Endothelial cell of umbilical vein (primary cell): ENCODE measurements around the gene OSBP2. TPM values are rescaled to one million over a fixed set of nuclear protein-coding genes. Genes with fewer than 3 reads are reported as not detected.

Source experiments
- BruUV-seq: library from RNA; stranded (reverse); fragments of 400-500 nt; replicated peaks from 2 replicates; lab custom pipeline; 2021; lab: Mats Ljungman, UMichigan
- CTCF ChIA-PET: fragments of 300-600, 350-600 bp; sonication (Branson Sonifier 250); formaldehyde crosslinking; loops from one replicate; lab custom pipeline; 2021; ENCODE audit warnings: antibody characterized with exemption, inconsistent platforms; lab: Charles Lee
- POLR2A ChIA-PET: fragments of 300-600, 350-600 bp; sonication (Branson Sonifier 250); formaldehyde crosslinking; loops from one replicate; lab custom pipeline; 2021; ENCODE audit warnings: antibody characterized with exemption, inconsistent platforms; lab: Charles Lee
- DNase-seq: peaks from one replicate; pipeline ENCODE4 v3.0.0-alpha.2; 2011; ENCODE audit warnings: low read depth, low spot score
- FAIRE-seq: peaks from 2 replicates; lab custom pipeline; 2011; peaks lifted over from hg19 to GRCh38; lab: Jason Lieb, UNC
- H2AFZ ChIP-seq: 2 replicates; pipeline ENCODE4 v1.6.0; 2012; ENCODE audit warnings: low read depth, low read length, control low read depth, inconsistent platforms
- H3K27ac ChIP-seq: 2 replicates; pipeline ENCODE4 v1.5.1; 2011; ENCODE audit warnings: low read depth, mild to moderate bottlenecking, control low read depth, low read length, moderate library complexity; ENCODE audit not compliant: insufficient read depth
- H3K27me3 ChIP-seq, 2 experiments: 2 replicates each; pipeline versions ENCODE4 v1.6.0 to v1.6.1; 2011; ENCODE audit warnings: low read length in 2 of 2, mixed read lengths in 1 of 2; ENCODE audit not compliant: control insufficient read depth in 2 of 2, insufficient read depth in 2 of 2
- H3K36me3 ChIP-seq, 2 experiments: 2 replicates in 1 of 2; 3 replicates in 1 of 2; pipeline ENCODE4 v1.5.1; 2011; ENCODE audit warnings: low read length in 2 of 2, mild to moderate bottlenecking in 1 of 2, moderate library complexity in 1 of 2; ENCODE audit not compliant: control insufficient read depth in 2 of 2, insufficient read depth in 2 of 2; ENCODE audit errors: extremely low read depth in 1 of 2
- H3K4me1 ChIP-seq: 3 replicates; pipeline ENCODE4 v1.5.1; 2011; ENCODE audit warnings: mild to moderate bottlenecking, low read length; ENCODE audit not compliant: control insufficient read depth, insufficient read depth; ENCODE audit errors: extremely low read depth
- H3K4me2 ChIP-seq: 2 replicates; pipeline ENCODE4 v1.6.1; 2011; ENCODE audit warnings: low read length, control low read depth, mixed read lengths; ENCODE audit not compliant: insufficient read depth
- H3K4me3 ChIP-seq, 3 experiments: fragments of 200-600 bp in 1 of 3; sonication (generic), shearing (Covaris generic) in 1 of 3; replicated peaks in 1 of 3; 2 replicates each; pipeline ENCODE4 v1.5.1; 2011 to 2016; ENCODE audit warnings: control low read depth in 3 of 3, low read length in 3 of 3, mild to moderate bottlenecking in 2 of 3, inconsistent platforms in 1 of 3, low read depth in 1 of 3, moderate library complexity in 1 of 3; ENCODE audit not compliant: insufficient read depth in 1 of 3
- H3K79me2 ChIP-seq: 2 replicates; pipeline ENCODE4 v1.6.0; 2012; ENCODE audit warnings: low read length, inconsistent platforms; ENCODE audit not compliant: control insufficient read depth, insufficient read depth
- H3K9ac ChIP-seq: replicated peaks from 2 replicates; pipeline ENCODE3; 2011; ENCODE audit warnings: low read length, control low read depth; ENCODE audit not compliant: insufficient read depth; ENCODE audit errors: extremely low read depth
- H3K9me1 ChIP-seq: replicated peaks from 3 replicates; pipeline ENCODE4 v1.6.0; 2011; ENCODE audit warnings: mild to moderate bottlenecking, low read length; ENCODE audit not compliant: control insufficient read depth, insufficient read depth; ENCODE audit errors: extremely low read depth
- H3K9me3 ChIP-seq: replicated peaks from 2 replicates; pipeline ENCODE4 v1.5.1; 2012; ENCODE audit warnings: low read length, inconsistent platforms; ENCODE audit not compliant: control insufficient read depth, insufficient read depth
- H4K20me1 ChIP-seq: replicated peaks from 2 replicates; pipeline ENCODE3; 2011; ENCODE audit warnings: mild to moderate bottlenecking, low read length; ENCODE audit not compliant: control insufficient read depth, insufficient read depth; ENCODE audit errors: extremely low read depth
- FOS ChIP-seq: IDR thresholded peaks from 2 replicates; pipeline ENCODE4 v1.6.1; 2011; ENCODE audit warnings: mild to moderate bottlenecking, low read length, moderate library complexity, borderline replicate concordance; ENCODE audit not compliant: insufficient read depth
- GATA2 ChIP-seq: IDR thresholded peaks from 2 replicates; pipeline ENCODE4 v1.7.0; 2011; ENCODE audit warnings: low read depth, mild to moderate bottlenecking, moderate library complexity, mixed read lengths, low read length; ENCODE audit not compliant: insufficient read length, insufficient read depth
- JUN ChIP-seq: IDR thresholded peaks from 2 replicates; pipeline ENCODE4 v1.6.1; 2011; ENCODE audit warnings: borderline replicate concordance, low read depth; ENCODE audit not compliant: insufficient read length, insufficient read depth
- MAX ChIP-seq: IDR thresholded peaks from 2 replicates; pipeline ENCODE4 v1.6.1; 2011; ENCODE audit not compliant: insufficient read depth, insufficient read length
- MYC ChIP-seq: IDR thresholded peaks from one replicate; pipeline ENCODE4 v1.6.1; 2011; ENCODE audit warnings: mild to moderate bottlenecking, low read depth, low read length
- dilution Hi-C: fragments of 300-500 bp; cut with MboI; formaldehyde crosslinking; loops from one replicate; pipeline ENCODE4 v1.15.0; 2019; ENCODE audit warnings: low sequenced_read_pairs; ENCODE audit not compliant: extremely low pct_ligation_motif_present
- intact Hi-C: fragments of 100-400 bp; cut with micrococcal nuclease; formaldehyde crosslinking; loops from one replicate; pipeline ENCODE4 v1.10.0; 2022
- polyA plus RNA-seq, 4 experiments: library from polyadenylated mRNA; depleted of rRNA in 3 of 4; stranded (reverse) in 3 of 4; unstranded in 1 of 4; fragments of >200 nt; gene quantifications; 2 replicates each; pipeline versions ENCODE4 v1.2.1 to v1.2.3, GENCODE V29; 2011 to 2012; ENCODE audit warnings: missing spikeins in 1 of 4
- total RNA-seq: library from RNA; stranded (reverse); gene quantifications from 2 replicates; pipeline ENCODE4 v1.2.3, GENCODE V29; 2021
- TF ChIP-seq, protein P1 (sequence below), 2 donors: IDR thresholded peaks; 1 replicate in 1 of 2; 2 replicates in 1 of 2; pipeline ENCODE4 v1.5.1; 2011; ENCODE audit warnings: low read length in 2 of 2, mild to moderate bottlenecking in 2 of 2, moderate library complexity in 2 of 2, control low read depth in 1 of 2, inconsistent platforms in 1 of 2, low read depth in 1 of 2; ENCODE audit not compliant: insufficient read depth in 1 of 2; ENCODE audit errors: extremely low read depth in 1 of 2

OSBP2 gene
- total and polyA plus RNA-seq, 2 donors (not counting 3 experiments of a cell fraction or from before 2014, with no cell fraction given), result 4.1 to 7.5 TPM

DNA sequence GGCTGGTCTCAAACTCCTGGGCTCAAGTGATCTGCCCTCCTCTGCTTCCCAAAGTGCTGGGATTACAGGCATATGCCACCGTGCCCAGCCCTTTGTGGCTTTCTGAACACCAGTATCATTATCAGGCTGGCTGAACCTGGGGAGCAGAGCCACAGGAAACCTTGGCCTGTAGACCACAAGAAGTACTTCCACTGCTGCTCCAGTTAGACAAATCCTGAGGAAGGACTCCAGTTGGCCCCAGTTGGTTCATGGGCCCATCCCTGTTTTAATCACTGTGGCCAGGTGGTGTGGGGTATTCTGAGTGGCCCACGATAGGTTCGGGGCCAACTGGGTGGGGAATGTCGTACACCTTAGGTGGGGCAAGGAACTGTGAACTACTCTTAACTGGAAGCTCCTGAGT lies 21.5 kb upstream of the OSBP2 start:
- ChIA-PET CTCF (interaction anchor here (1.0 to 1.5 kb wide), 3 partner anchors 11 to 82 kb away, joined by 3 to 4 read pairs (median 4); no protein-coding TSS in a partner anchor), POLR2A (no interaction called here)
- Histone ChIP-seq H3K36me3 (no peaks in the 10 kb centered on the region), H3K9me3 (no peaks in the 10 kb centered on the region), H3K27ac (no peak overlapping the region), H3K79me2 (no peaks in the 10 kb centered on the region), H3K27me3 (no peaks in the 10 kb centered on the region), H2AFZ (no peak overlapping the region), H3K4me1 (peaks cover 10% of the 10 kb centered on the region), H3K4me2 (no peak overlapping the region), H3K4me3 (no peak overlapping the region), H4K20me1 (no peaks in the 10 kb centered on the region), H3K9me1 (no peaks in the 10 kb centered on the region), H3K9ac (no peak overlapping the region)
- dilution Hi-C loops (no loop called here), intact Hi-C loops (no loop called here)
- FAIRE-seq (no peak), DNase-seq (no peak)
- no TSS peak for BruUV-seq
- TF ChIP-seq, protein P1, sequence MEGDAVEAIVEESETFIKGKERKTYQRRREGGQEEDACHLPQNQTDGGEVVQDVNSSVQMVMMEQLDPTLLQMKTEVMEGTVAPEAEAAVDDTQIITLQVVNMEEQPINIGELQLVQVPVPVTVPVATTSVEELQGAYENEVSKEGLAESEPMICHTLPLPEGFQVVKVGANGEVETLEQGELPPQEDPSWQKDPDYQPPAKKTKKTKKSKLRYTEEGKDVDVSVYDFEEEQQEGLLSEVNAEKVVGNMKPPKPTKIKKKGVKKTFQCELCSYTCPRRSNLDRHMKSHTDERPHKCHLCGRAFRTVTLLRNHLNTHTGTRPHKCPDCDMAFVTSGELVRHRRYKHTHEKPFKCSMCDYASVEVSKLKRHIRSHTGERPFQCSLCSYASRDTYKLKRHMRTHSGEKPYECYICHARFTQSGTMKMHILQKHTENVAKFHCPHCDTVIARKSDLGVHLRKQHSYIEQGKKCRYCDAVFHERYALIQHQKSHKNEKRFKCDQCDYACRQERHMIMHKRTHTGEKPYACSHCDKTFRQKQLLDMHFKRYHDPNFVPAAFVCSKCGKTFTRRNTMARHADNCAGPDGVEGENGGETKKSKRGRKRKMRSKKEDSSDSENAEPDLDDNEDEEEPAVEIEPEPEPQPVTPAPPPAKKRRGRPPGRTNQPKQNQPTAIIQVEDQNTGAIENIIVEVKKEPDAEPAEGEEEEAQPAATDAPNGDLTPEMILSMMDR (IDR thresholded peaks at IDR 0.05; ENCODE audit: extremely low read depth in 1 of 2, insufficient read depth in 1 of 2, low read depth in 1 of 2, low read length in 2 of 2), result no peak
- TF ChIP-seq MYC, result no peak

GRCh38 chr22:30674482-30674881 lies 20.2 kb upstream of the OSBP2 start:
- H3K9ac ChIP-seq, result no peak overlapping the region
- CTCF ChIA-PET, result interaction anchor here (1.5 to 1.6 kb wide), 2 partner anchors 40 to 80 kb away, joined by 4 to 6 read pairs; no protein-coding TSS in a partner anchor
- H3K4me3 ChIP-seq, result no peak overlapping the region
- no peaks in the 10 kb centered on the region for H3K27me3 ChIP-seq
- no peaks in the 10 kb centered on the region for H3K9me3 ChIP-seq
- no peak for FAIRE-seq
- no peaks in the 10 kb centered on the region for H3K36me3 ChIP-seq
- no peaks in the 10 kb centered on the region for H3K79me2 ChIP-seq
- DNase-seq, result no peak
- dilution Hi-C loops (no loop called here), intact Hi-C loops (no loop called here)
- no TSS peak for BruUV-seq
- no peaks in the 10 kb centered on the region for H4K20me1 ChIP-seq
- H3K9me1 ChIP-seq, result no peaks in the 10 kb centered on the region
- no peak overlapping the region for H2AFZ ChIP-seq
- no peak for TF ChIP-seq MAX
- no peak for TF ChIP-seq GATA2
- no peak for TF ChIP-seq JUN
- TF ChIP-seq FOS, result no peak
- no peak overlapping the region for H3K27ac ChIP-seq
- H3K4me2 ChIP-seq, result no peak overlapping the region
- H3K4me1 ChIP-seq, result peaks cover 7% of the 10 kb centered on the region
- POLR2A ChIA-PET, result no interaction called here
